ENCODE data around the gene UCK2. TPM values are rescaled to one million over a fixed set of nuclear protein-coding genes. Genes with fewer than 3 reads are reported as not detected.

The UCK2 gene
- total RNA-seq, 1 donor, result 97.6 TPM

DNA sequence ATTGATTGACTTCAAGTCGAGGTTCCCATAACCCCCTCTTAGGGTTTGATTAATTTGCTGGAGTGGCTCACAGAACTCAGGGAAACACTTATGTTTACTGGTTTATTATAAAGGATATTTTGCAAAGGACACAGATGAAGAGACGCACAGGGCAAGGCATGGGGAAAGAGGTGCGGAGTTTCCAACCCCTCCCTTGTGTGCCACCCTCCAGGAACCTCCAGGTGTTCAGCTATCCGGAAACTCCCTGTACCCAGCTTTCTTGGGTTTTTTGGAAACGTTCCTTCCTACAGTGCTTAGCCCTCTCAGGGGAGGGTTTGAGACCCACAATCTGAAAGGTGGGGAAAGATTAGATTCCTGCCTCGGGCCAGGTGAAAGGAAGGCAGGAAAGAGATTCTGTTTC, 48.2 kb downstream of the UCK2 start:
- H3K4me3 ChIP-seq (ENCODE audit: low read depth, low read length), result no peak overlapping the region
- no peak for DNase-seq (ENCODE audit: low read depth)
- TF ChIP-seq, protein P1, sequence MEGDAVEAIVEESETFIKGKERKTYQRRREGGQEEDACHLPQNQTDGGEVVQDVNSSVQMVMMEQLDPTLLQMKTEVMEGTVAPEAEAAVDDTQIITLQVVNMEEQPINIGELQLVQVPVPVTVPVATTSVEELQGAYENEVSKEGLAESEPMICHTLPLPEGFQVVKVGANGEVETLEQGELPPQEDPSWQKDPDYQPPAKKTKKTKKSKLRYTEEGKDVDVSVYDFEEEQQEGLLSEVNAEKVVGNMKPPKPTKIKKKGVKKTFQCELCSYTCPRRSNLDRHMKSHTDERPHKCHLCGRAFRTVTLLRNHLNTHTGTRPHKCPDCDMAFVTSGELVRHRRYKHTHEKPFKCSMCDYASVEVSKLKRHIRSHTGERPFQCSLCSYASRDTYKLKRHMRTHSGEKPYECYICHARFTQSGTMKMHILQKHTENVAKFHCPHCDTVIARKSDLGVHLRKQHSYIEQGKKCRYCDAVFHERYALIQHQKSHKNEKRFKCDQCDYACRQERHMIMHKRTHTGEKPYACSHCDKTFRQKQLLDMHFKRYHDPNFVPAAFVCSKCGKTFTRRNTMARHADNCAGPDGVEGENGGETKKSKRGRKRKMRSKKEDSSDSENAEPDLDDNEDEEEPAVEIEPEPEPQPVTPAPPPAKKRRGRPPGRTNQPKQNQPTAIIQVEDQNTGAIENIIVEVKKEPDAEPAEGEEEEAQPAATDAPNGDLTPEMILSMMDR (IDR thresholded peaks at IDR 0.05; ENCODE audit: insufficient read depth, low read depth, low read length), result no peak

DNA sequence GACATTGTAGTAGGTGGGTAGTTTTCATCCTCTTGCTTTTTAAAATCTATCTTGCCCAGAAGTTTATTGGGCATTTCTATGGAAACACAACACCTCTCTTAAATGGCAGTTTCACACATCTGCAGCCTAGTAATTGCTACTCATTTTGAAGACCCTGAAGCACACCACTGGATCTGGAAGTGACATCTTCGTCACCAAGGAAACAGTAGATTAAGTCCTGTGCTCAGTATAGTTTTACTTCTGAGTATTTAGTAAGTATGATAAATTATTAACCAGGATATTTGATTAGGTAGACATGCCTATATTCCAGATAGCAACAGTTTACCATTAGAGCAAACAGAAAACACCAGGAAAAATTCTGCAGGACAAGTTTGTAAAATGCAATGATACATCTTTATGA, 48.7 kb downstream of the UCK2 start:
- no peak for DNase-seq (ENCODE audit: low read depth)
- no peak overlapping the region for H3K4me3 ChIP-seq (ENCODE audit: low read depth, low read length)
- TF ChIP-seq, protein P1 (IDR thresholded peaks at IDR 0.05; ENCODE audit: insufficient read depth, low read depth, low read length), result no peak

DNA sequence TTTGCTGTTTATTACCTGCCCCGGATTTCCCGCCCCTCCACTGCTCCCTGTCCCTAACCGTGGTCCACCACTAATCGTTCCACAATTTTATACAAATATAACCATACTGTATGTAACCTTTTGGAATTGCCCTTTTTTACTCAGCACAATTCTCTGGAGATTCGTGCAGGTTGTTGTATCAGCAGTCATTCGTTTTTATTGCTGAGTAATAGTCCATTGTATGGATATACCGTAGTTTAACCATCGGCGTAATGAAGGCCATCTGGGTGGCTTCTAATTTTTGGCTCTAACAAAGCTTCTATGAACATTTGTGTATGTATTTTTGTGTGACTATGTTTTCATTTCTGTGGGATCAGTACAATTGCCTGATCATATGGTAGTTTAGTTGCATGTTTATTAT, 50.0 kb downstream of the UCK2 start:
- TF ChIP-seq, protein P1 (IDR thresholded peaks at IDR 0.05; ENCODE audit: insufficient read depth, low read depth, low read length), result no peak
- no peak for DNase-seq (ENCODE audit: low read depth)
- H3K4me3 ChIP-seq (ENCODE audit: low read depth, low read length), result no peak overlapping the region

DNA sequence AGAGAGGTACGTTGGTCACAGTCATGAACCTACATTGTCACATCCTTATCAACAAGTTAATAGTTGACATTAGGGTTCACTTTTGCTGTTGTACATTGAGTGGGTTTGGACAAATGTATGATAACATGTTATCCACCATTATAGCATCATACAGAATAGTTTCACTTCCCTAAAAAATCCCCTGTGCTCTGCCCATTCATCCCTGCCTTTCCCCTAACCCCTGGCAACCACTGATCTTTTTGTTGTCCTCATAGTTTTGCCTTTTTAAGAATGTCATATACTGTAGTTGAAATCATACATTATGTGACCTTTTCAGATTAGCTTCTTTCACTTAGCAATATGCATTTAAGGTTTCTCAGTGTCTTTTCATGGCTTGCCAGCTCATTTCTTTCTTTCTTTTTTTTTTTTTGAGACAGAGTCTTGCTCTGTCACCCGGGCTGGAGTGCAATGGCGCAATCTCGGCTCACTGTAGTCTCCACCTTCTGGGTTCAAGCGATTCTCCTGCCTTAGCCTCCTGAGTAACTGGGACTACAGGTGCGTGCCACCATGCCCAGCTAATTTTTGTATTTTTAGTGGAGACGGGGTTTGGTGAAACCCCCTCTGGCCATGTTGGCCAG, 50.6 kb downstream of the UCK2 start:
- H3K4me3 ChIP-seq (ENCODE audit: low read depth, low read length), result no peak overlapping the region
- TF ChIP-seq, protein P1 (IDR thresholded peaks at IDR 0.05; ENCODE audit: insufficient read depth, low read depth, low read length), result no peak
- no peak for DNase-seq (ENCODE audit: low read depth)

DNA sequence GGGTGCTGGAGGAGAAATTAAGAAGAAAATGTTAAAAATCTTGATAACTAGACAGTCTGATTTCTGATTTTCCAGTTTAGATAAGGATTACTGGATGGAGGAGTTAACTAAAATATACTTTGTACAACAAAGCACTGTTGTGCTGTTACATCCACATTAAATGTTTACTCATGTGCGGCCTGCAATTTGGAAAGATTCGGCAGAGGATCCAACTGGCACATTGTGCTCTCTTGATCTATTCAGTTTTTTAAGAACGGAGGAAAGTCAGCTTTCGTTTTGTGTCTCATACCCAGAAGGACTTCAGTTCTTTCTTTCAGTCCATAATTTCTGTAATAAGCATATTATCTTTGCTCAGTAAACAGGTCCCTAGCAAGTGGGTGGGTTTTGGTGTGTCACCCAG, 52.5 kb downstream of the UCK2 start:
- H3K4me3 ChIP-seq (ENCODE audit: low read depth, low read length), result no peak overlapping the region
- TF ChIP-seq, protein P1 (IDR thresholded peaks at IDR 0.05; ENCODE audit: insufficient read depth, low read depth, low read length), result no peak
- no peak for DNase-seq (ENCODE audit: low read depth)

DNA sequence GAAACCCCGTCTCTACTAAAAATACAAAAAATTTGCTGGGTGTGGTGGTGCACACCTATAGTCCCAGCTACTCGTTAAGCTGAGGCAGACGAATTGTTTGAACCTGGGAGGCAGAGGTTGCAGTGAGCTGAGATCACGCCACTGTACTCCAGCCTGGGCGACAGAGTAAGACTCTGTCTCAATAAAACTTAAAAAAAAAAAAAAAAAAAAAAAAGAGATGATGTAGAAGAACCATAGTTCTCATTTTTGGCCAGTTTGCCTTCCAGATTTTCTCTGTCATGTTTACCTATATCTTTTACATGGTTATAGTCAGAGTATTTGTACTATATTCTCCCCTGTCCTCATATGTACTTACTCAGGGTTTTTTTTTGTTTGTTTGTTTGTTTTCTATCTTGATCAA, 53.6 kb downstream of the UCK2 start:
- DNase-seq (ENCODE audit: low read depth), result no peak
- TF ChIP-seq, protein P1 (IDR thresholded peaks at IDR 0.05; ENCODE audit: insufficient read depth, low read depth, low read length), result no peak
- no peak overlapping the region for H3K4me3 ChIP-seq (ENCODE audit: low read depth, low read length)

All from fibroblast of villous mesenchyme (primary cell).